Spinal cord (tissue), 10 donors: ENCODE results near the gene PUS1. TPM values are rescaled to one million over a fixed set of nuclear protein-coding genes. Genes with fewer than 3 reads are reported as not detected.
A peak's percentile ranks its signal among the peaks of the same experiment; 100 is the strongest.

ENCODE experiments used
- DNase-seq, 6 donors: peaks; one replicate each; pipeline versions ENCODE4 v3.0.0 to v3.0.0-alpha.2; 2013 to 2015; ENCODE audit warnings: low spot score in 6 of 6, low read depth in 4 of 6
- H3K27ac ChIP-seq: one replicate; pipeline ENCODE4 v1.5.1; 2013; ENCODE audit warnings: low read depth, low read length, control low read depth
- H3K27me3 ChIP-seq: one replicate; pipeline ENCODE4 v1.6.1; 2013; ENCODE audit warnings: low read length; ENCODE audit not compliant: control insufficient read depth, insufficient read depth
- H3K36me3 ChIP-seq: one replicate; pipeline ENCODE4 v1.6.1; 2013; ENCODE audit warnings: low read length; ENCODE audit not compliant: control insufficient read depth, insufficient read depth
- H3K4me1 ChIP-seq: one replicate; pipeline ENCODE4 v1.6.1; 2013; ENCODE audit warnings: low read length; ENCODE audit not compliant: control insufficient read depth, insufficient read depth
- H3K4me3 ChIP-seq: one replicate; pipeline ENCODE4 v1.5.1; 2013; ENCODE audit warnings: low read depth, low read length, control low read depth
- H3K9me3 ChIP-seq: one replicate; pipeline ENCODE4 v1.6.1; 2013; ENCODE audit warnings: low read length; ENCODE audit not compliant: control insufficient read depth, insufficient read depth
- WGBS: methylation state at CpG from one replicate; pipeline ENCODE4 v1.1.5; 2013; ENCODE audit warnings: missing lambda C conversion rate; ENCODE audit not compliant: insufficient coverage; 5-methylcytosine and 5-hydroxymethylcytosine counted together
- polyA plus RNA-seq, 2 donors: library from polyadenylated mRNA; unstranded; fragments of 120-200 nt; gene quantifications; one replicate each; pipeline ENCODE4 v1.2.1, GENCODE V29; 2013; ENCODE audit not compliant: insufficient read length in 2 of 2
- total RNA-seq, 2 donors: library from RNA; depleted of rRNA in 1 of 2; stranded (reverse); fragments of 120-200 nt in 1 of 2; fragments of >200 nt in 1 of 2; gene quantifications; one replicate each; pipeline versions ENCODE4 v1.2.3 to v1.2.4, GENCODE V29; 2013 to 2014
- donor health status: healthy.

PUS1 gene
- total and polyA plus RNA-seq, 4 donors, result 5.9 to 23.1 (median 9.4) TPM

- Histone ChIP-seq H3K36me3 (peaks cover 64% of the 10 kb centered on the region), H3K9me3 (no peaks in the 10 kb centered on the region), H3K27ac (no peak overlapping the region), H3K4me1 (no peaks in the 10 kb centered on the region), H3K4me3 (no peak overlapping the region), H3K27me3 (no peaks in the 10 kb centered on the region)
- no peak for DNase-seq
- WGBS, result 85% methylated on average over 18 of the region's 29 CpGs
These were observed 7.0 kb upstream of the PUS1 start for GRCh38 chr12:131921866-131922769.

DNA sequence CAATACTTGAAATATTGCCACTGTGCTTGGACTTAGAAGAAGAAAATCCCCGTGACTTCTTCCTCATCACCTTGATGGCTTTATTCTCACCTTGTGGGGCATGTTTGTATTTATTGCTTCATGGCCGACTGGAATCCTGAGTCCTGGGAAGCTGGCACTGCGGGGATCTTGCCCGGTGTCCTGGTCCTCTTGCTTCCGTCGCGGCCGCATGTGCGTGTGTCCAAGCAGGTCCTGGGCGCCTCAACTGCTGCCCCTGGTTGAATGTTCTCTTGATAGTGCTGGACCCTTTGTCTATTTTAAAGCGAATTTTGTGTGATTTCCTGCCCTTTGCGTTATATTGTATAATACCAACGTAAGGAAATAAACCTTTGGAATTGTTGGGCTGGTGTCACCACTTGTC, 6.3 kb upstream of the PUS1 start:
- Histone ChIP-seq H3K27ac (no peak overlapping the region), H3K27me3 (no peaks in the 10 kb centered on the region), H3K9me3 (no peaks in the 10 kb centered on the region), H3K4me1 (no peaks in the 10 kb centered on the region), H3K36me3 (peaks cover 58% of the 10 kb centered on the region), H3K4me3 (no peak overlapping the region)
- no peak for DNase-seq
- WGBS, result 89% methylated on average over 12 of the region's 13 CpGs

- peaks cover 3% of the 10 kb centered on the region for H3K4me1 ChIP-seq
- no peaks in the 10 kb centered on the region for H3K27me3 ChIP-seq
- peaks cover 53% of the 10 kb centered on the region for H3K36me3 ChIP-seq
- peak in 1 of 6 donors; percentile 6 for DNase-seq
- no peaks in the 10 kb centered on the region for H3K9me3 ChIP-seq
- H3K27ac ChIP-seq, result no peak overlapping the region
- H3K4me3 ChIP-seq, result no peak overlapping the region
- 78% methylated on average over 8 of the region's 11 CpGs for WGBS
These were observed 5.8 kb upstream of the PUS1 start for GRCh38 chr12:131923260-131923659.

GRCh38 chr12:131927110-131928079, 1.7 kb upstream of the PUS1 start:
- Histone ChIP-seq H3K4me3 (no peak overlapping the region), H3K4me1 (peaks cover 16% of the 10 kb centered on the region), H3K27ac (no peak overlapping the region), H3K9me3 (no peaks in the 10 kb centered on the region), H3K27me3 (no peaks in the 10 kb centered on the region), H3K36me3 (peaks cover 22% of the 10 kb centered on the region)
- no peak for DNase-seq
- WGBS, result 95% methylated on average over 18 of the region's 24 CpGs

DNA sequence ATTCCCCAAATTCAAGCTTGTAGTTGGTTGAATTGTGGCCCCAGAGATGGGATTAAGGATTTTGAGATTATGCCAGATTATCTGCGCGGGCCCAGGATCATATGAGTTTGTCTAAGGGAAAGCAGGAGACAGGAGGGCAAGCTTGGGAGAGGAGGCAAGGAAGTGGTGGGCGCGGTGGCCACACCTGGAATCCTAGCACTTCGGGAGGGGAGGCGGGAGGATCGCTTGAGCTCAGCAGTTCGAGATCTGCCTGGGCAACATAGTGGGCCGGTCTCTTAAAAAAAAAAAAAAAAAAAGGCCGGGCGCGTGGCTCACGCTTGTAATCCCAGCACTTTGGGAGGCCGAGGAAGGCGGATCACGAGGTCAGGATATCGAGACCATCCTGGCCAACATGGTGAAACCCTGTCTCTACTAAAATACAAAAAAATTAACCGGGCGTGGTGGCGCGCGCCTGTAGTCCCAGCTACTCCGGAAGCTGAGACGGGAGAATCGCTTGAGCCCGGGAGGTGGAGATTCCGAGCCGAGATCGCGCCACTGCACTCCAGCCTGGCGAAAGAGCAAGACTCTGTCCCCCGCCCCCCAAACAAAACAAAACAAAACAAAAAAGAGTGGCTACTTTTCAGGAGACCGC, 881 bp upstream of the PUS1 start:
- peak in 2 of 6 donors; percentile 8 to 15 for DNase-seq
- WGBS, result 68% methylated on average over 12 of the region's 33 CpGs
- Histone ChIP-seq H3K27ac (no peak overlapping the region), H3K27me3 (no peaks in the 10 kb centered on the region), H3K4me1 (peaks cover 16% of the 10 kb centered on the region), H3K4me3 (peak overlapping the region; percentile 46), H3K9me3 (no peaks in the 10 kb centered on the region), H3K36me3 (peaks cover 21% of the 10 kb centered on the region)

DNA sequence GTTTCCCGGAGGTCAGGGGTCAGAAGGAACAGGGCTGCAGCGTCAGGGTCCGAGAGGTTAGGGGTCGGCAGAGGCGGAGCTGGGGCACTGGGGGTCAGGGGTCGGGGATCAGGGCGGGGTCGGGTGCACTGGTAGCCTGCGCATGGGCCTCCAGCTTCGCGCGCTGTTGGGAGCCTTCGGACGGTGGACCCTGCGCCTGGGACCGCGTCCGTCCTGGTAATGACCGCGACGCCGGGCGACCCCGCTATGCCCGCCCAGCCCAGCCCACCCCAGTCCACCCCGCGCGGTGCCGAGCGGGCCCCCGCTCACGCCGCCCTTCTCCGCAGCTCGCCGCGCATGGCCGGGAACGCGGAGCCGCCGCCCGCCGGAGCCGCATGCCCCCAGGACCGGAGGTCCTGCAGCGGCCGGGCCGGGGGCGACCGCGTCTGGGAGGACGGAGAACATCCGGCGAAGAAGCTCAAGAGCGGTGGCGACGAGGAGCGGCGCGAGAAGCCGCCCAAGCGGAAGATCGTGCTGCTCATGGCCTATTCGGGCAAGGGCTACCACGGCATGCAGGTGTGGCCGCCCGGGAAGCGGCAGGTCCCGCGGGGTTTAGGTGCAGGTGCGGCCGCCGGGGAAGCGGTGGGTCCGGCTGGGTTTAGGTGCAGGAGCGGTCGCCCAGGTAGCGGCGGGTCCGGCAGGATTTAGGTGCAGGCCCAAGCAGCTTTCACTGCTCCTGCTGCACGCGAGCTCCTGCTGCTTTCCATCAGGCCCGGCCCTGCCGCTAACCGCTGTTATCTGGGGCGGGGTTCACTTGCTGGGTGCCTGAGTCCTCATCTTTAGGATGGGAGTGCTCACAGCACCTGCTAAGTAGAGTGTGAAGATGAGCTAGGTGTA, 743 bp downstream of the PUS1 start:
- H3K36me3 ChIP-seq, result peaks cover 32% of the 10 kb centered on the region
- H3K27ac ChIP-seq, result no peak overlapping the region
- peak overlapping the region; percentile 80 for H3K4me3 ChIP-seq
- no peak for DNase-seq
- WGBS, result under 1% methylated on average over 87 of the region's 87 CpGs
- no peaks in the 10 kb centered on the region for H3K27me3 ChIP-seq
- H3K9me3 ChIP-seq, result no peaks in the 10 kb centered on the region
- H3K4me1 ChIP-seq, result peaks cover 16% of the 10 kb centered on the region

GRCh38 chr12:131930510-131930909, 1.4 kb downstream of the PUS1 start:
- 63% methylated on average over 4 of the region's 9 CpGs for WGBS
- Histone ChIP-seq H3K27me3 (no peaks in the 10 kb centered on the region), H3K36me3 (peaks cover 32% of the 10 kb centered on the region), H3K9me3 (no peaks in the 10 kb centered on the region), H3K27ac (no peak overlapping the region), H3K4me3 (peak overlapping the region; percentile 40), H3K4me1 (peaks cover 16% of the 10 kb centered on the region)
- DNase-seq, result no peak

GRCh38 chr12:131933387-131933786, 4.3 kb downstream of the PUS1 start:
- no peak overlapping the region for H3K27ac ChIP-seq
- no peaks in the 10 kb centered on the region for H3K27me3 ChIP-seq
- peaks cover 12% of the 10 kb centered on the region for H3K4me1 ChIP-seq
- 100% methylated on average over 6 of the region's 8 CpGs for WGBS
- peaks cover 40% of the 10 kb centered on the region for H3K36me3 ChIP-seq
- H3K4me3 ChIP-seq, result no peak overlapping the region
- DNase-seq, result no peak
- no peaks in the 10 kb centered on the region for H3K9me3 ChIP-seq
